GM21825 (cell line): ENCODE results near the gene TCF4.

ENCODE experiments used
- ATAC-seq: cut with Tn5 transposase; IDR thresholded peaks from one replicate; pipeline ENCODE4 v1.9.1; 2021; ENCODE audit warnings: mild to moderate bottlenecking, moderate library complexity; ENCODE audit not compliant: unreplicated experiment

TCF4 gene

GRCh38 chr18:55219059-55219458 is 368.9 kb downstream of the TCF4 start:
- no peak for ATAC-seq

DNA sequence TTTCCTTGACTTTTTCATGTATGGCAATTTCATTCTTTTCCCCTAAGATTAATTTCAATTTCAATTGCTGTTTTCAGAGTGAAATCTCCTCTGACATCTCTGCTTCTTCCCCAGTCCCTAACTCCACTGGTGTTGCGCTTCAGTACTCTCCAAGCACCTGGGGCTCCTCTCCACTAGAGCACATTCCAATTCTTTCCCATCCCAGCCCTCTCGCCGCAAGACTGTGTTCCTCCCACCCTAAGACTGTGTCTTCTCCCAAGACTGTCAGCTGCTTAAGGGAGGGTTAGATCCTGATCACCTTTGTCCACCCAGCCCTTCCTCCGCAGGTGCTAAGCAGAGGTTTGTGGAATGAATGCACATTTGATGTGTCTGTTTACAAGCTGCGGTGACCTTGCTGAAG is 373.0 kb downstream of the TCF4 start:
- no peak for ATAC-seq

DNA sequence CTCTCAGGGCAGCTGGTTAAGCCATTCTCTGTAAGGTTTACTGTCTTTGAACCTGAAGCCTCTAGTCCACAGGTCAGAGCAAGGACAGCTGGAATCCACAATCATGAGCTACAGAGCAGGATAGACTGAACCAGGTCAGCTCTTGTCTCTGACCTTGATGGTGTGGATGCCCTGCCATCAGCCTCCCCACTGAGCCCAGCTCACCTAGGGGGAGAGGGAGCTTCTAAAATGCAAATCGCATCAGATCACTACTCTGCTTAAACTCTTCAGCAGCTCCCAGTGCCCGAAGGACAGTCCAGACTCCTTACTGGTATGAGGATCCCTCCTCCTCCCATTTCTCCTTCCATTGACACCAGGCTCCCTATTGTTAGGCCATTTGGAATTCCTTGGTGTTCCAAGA is 373.5 kb downstream of the TCF4 start:
- ATAC-seq: no peak

GRCh38 chr18:55213586-55213985 is 374.4 kb downstream of the TCF4 start:
- ATAC-seq: no peak

GRCh38 chr18:55206927-55207326 is 381.1 kb downstream of the TCF4 start:
- ATAC-seq: no peak

- no peak for ATAC-seq
These were observed 385.6 kb downstream of the TCF4 start for GRCh38 chr18:55202232-55202917.

DNA sequence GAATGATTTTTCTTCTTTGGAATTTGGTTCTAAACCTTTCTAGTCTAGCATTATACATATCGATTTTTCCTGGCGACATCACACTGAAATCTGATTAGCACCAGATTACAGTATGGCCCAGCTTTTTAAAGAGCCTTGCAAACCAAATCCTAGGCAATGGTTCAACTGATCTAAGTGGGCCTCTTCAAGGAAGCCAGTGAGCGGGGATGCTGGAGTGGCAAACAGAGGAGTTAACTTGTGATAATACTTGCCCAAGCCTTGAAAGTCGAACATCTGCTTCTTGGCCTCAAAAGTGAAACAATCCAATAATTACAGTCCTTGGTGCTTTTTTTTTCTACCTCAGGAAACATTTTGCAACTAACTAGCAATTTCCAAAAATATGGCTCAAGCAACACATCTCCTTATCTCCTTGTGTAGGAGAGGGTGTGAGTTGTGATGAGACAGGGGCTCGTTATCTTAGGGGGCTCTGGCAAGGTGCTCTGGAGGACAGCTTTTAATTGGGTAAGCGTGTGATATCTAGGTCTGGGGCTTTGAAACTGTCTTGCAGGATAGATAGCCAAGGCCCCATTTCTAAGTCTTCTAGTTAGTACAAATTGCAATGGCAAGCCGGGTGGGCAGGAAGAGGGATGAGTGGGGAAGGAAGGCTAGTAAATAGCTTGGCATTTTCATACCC is 388.6 kb downstream of the TCF4 start:
- ATAC-seq: no peak

- no peak for ATAC-seq
These were observed 392.1 kb downstream of the TCF4 start for GRCh38 chr18:55195863-55196262.

- no peak for ATAC-seq
These were observed 398.0 kb downstream of the TCF4 start for GRCh38 chr18:55189972-55190371.

DNA sequence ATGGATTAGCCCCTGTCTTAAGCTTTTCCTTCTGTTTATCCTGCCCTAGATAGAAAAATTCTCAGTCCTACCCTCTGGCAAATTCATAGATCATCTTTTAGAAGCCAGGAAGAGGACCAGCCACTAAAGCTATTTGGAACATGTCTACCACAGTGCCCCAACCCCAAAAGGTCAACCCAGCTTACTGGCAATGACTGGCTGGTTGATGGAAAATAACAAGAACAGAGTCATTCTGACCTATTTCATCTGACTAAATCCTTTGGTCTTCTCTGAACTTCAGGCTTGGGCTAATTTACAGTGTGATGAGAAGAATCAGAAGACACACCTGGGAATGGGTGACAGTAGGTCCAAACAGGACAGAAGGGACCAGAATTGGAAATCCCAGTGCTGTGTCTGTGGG is 401.4 kb downstream of the TCF4 start:
- ATAC-seq: no peak

DNA sequence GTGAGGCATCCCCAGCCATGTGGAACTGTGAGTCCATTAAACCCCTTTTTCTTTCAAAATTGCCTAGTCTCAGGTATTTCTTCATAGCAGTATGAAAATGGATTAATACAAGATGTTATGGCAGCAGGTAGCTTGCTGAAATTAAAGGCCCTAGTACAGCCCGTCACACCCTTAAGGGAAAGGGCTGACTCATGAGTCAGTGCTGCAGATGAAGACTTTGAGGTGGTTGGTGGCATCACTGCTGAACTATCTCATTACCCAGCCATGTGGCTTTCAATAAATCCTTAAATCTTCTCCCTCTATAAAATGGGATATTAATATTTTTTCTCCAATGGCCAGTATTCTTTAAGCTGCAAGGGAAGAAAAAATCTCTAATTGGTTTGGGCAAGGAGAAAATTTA is 402.6 kb downstream of the TCF4 start:
- no peak for ATAC-seq

DNA sequence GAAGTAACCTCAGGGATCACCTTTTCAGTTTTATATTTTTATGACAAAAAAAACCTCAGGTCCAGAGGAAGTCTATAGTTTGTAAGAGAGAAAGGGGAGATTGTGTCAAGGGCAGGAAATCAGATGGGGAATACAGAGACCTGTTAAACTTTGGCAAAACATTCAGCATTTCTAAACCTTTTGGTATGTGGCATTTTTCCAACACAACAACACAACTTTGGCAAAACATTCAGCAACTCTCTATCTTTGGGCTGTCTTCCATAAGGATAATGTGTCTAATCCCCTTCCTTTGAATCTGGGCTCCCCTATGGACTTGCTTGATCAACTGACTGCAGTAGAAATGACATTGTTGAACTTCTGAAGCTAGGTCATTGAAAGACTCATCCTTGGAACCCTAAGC is 408.2 kb downstream of the TCF4 start:
- no peak for ATAC-seq

DNA sequence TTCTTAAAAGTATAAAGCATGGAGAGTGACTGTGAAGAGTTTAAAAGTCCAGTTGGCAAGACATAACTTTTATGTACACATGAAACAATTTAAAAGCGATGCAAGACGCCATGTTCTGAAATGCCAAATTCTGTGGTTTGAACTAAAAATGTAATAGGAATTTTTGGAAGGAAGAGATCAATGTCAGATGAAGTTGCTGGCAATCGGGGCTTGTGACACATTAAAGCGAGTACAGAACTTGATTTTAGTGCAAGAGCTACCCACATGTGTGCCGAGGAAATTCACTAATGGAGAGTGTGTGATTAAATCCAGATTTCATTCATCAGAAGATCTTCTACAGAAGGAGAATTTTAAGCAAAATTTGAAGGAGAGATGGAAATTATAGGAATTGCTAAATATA is 408.6 kb downstream of the TCF4 start:
- no peak for ATAC-seq

DNA sequence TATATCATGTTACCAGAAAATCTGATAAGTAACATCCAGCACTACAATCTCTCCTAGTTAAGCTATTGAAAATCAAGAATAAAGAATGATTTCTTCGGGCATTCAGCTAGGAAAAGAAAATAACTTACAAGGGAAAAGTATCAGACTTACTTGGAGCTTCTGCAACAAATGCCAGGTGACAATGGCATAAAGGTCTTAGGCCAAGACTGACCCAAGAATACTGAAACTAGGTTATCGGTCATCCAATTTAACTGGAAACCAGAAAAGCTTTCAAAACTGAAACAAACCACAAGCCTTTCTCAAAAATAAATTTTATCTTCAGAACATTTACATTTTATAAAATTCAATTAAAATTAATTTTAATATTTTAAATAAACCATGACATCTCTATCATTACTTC is 414.7 kb downstream of the TCF4 start:
- ATAC-seq: no peak
